MM.1S (cell line): Measurements from ENCODE around the gene ARFGEF3.

ENCODE experiments used
- DNase-seq: peaks from one replicate; pipeline ENCODE4 v3.0.0-alpha.2; 2015
- H2AFZ ChIP-seq: fragments of 300-600 bp; sonication (generic); 2 replicates; pipeline ENCODE4 v1.6.0; 2016; ENCODE audit warnings: antibody characterized with exemption, low read length
- H3F3A ChIP-seq: fragments of 300-600 bp; sonication (generic); 2 replicates; pipeline ENCODE4 v1.6.1; 2016; ENCODE audit warnings: mild to moderate bottlenecking, antibody characterized with exemption, low read length, moderate library complexity, mixed read lengths; ENCODE audit not compliant: insufficient read depth
- H3K27ac ChIP-seq: fragments of 300-600 bp; sonication (generic); 2 replicates; pipeline ENCODE4 v1.5.1; 2016; ENCODE audit warnings: mild to moderate bottlenecking, low read length
- H3K27me3 ChIP-seq: fragments of 300-600 bp; sonication (generic); replicated peaks from 2 replicates; pipeline ENCODE4 v1.6.0; 2016; ENCODE audit warnings: low read length; ENCODE audit not compliant: insufficient read depth
- H3K36me3 ChIP-seq: fragments of 300-600 bp; sonication (generic); replicated peaks from 2 replicates; pipeline ENCODE4 v1.6.1; 2016; ENCODE audit warnings: mild to moderate bottlenecking, low read length, mixed read lengths; ENCODE audit not compliant: insufficient read depth
- H3K4me1 ChIP-seq: fragments of 300-600 bp; sonication (generic); 2 replicates; pipeline ENCODE4 v1.6.1; 2016; ENCODE audit warnings: low read length, mixed read lengths
- H3K4me2 ChIP-seq: fragments of 300-600 bp; sonication (generic); 2 replicates; pipeline ENCODE4 v1.6.0; 2016; ENCODE audit warnings: low read depth, low read length
- H3K4me3 ChIP-seq: fragments of 300-600 bp; sonication (generic); 2 replicates; pipeline ENCODE4 v1.5.1; 2016; ENCODE audit warnings: low read length, mixed read lengths
- H3K79me2 ChIP-seq: fragments of 300-600 bp; sonication (generic); 2 replicates; pipeline ENCODE4 v1.6.1; 2016; ENCODE audit warnings: mixed run types, low read length, mixed read lengths
- H3K9ac ChIP-seq: fragments of 300-600 bp; sonication (generic); 2 replicates; pipeline ENCODE4 v1.6.1; 2016; ENCODE audit warnings: low read length, mixed read lengths
- H3K9me2 ChIP-seq: fragments of 300-600 bp; sonication (generic); replicated peaks from 2 replicates; pipeline ENCODE4 v1.6.1; 2016; ENCODE audit warnings: mild to moderate bottlenecking, low read length, mixed read lengths; ENCODE audit not compliant: insufficient read depth
- H3K9me3 ChIP-seq: fragments of 300-600 bp; sonication (generic); replicated peaks from 2 replicates; pipeline ENCODE4 v1.6.1; 2016; ENCODE audit warnings: mild to moderate bottlenecking, low read length, mixed read lengths; ENCODE audit not compliant: insufficient read depth
- H4K20me1 ChIP-seq: fragments of 300-600 bp; sonication (generic); 2 replicates; pipeline ENCODE4 v1.6.1; 2016; ENCODE audit warnings: mild to moderate bottlenecking, low read length, moderate library complexity, mixed read lengths; ENCODE audit not compliant: insufficient read depth
- EZH2 ChIP-seq: fragments of 300-600 bp; sonication (generic); optimal IDR thresholded peaks from 2 replicates; pipeline ENCODE3; 2017; ENCODE audit warnings: low read depth, mild to moderate bottlenecking, antibody characterized with exemption, low read length, mixed read lengths
- EZH2phosphoT487 ChIP-seq: fragments of 300-600 bp; sonication (generic); IDR thresholded peaks from 2 replicates; pipeline ENCODE4 v1.6.1; 2018; ENCODE audit warnings: antibody characterized with exemption, low read length
- TF ChIP-seq, protein P1 (sequence below): fragments of 300-600 bp; sonication (generic); IDR thresholded peaks from 2 replicates; pipeline ENCODE4 v1.5.1; 2016; ENCODE audit warnings: antibody characterized with exemption, low read length, mixed read lengths

The ARFGEF3 gene

DNA sequence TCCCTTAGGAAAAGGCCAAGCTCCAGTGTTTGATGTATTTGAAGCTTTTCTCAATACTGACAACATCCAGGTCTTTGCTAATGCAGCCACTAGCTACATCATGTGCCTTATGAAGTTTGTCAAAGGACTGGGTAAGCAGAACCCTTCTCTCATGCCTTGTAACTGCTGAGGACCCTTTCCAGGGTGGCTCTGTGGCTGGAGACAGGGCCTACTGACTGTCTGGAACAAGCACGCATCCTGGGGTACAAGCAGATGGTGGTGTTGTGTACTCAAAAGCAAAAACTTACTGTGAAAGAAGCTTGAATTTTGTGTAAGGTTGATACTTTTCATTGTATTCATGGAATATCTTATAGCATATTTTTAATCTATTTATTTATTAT, 147.0 kb downstream of the ARFGEF3 start:
- Histone ChIP-seq H4K20me1 (no peaks in the 10 kb centered on the region), H3K4me1 (no peaks in the 10 kb centered on the region), H3K9ac (no peak overlapping the region), H2AFZ (no peak overlapping the region), H3K9me2 (no peaks in the 10 kb centered on the region), H3K9me3 (no peaks in the 10 kb centered on the region), H3F3A (no peaks in the 10 kb centered on the region), H3K4me3 (no peak overlapping the region), H3K27me3 (no peaks in the 10 kb centered on the region), H3K36me3 (0 out of 2 replicates have a peak, but pooled peaks cover 2% of the 10 kb centered on the region), H3K4me2 (no peak overlapping the region), H3K79me2 (no peaks in the 10 kb centered on the region), H3K27ac (no peak overlapping the region)
- DNase-seq = no peak
- no peak for TF ChIP-seq EZH2phosphoT487
- TF ChIP-seq, protein P1, sequence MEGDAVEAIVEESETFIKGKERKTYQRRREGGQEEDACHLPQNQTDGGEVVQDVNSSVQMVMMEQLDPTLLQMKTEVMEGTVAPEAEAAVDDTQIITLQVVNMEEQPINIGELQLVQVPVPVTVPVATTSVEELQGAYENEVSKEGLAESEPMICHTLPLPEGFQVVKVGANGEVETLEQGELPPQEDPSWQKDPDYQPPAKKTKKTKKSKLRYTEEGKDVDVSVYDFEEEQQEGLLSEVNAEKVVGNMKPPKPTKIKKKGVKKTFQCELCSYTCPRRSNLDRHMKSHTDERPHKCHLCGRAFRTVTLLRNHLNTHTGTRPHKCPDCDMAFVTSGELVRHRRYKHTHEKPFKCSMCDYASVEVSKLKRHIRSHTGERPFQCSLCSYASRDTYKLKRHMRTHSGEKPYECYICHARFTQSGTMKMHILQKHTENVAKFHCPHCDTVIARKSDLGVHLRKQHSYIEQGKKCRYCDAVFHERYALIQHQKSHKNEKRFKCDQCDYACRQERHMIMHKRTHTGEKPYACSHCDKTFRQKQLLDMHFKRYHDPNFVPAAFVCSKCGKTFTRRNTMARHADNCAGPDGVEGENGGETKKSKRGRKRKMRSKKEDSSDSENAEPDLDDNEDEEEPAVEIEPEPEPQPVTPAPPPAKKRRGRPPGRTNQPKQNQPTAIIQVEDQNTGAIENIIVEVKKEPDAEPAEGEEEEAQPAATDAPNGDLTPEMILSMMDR = no peak
- TF ChIP-seq EZH2 = no peak

DNA sequence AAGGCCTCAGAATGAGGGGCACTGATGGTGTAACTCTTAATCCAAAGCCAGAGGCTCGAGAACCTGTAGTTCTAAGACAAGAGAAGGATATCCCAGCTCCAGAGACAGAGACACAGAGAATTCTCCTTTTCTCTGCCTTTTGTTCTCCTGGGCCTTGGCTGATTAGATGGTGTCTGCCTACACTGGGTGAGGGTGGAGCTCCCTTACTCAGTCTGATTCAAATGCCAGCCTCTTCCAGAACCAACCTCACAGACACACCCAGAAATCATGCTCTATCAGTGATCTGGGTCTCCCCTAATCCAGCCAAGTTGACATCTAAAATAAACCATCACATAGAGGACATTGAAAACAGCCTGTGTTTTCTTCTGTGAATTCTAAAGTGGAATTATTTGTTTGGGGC, 148.0 kb downstream of the ARFGEF3 start:
- H3K27ac ChIP-seq = no peak overlapping the region
- no peak for DNase-seq
- H3F3A ChIP-seq = no peaks in the 10 kb centered on the region
- no peak overlapping the region for H3K9ac ChIP-seq
- no peak overlapping the region for H2AFZ ChIP-seq
- no peaks in the 10 kb centered on the region for H3K27me3 ChIP-seq
- TF ChIP-seq EZH2phosphoT487 = no peak
- TF ChIP-seq, protein P1 = no peak
- no peak for TF ChIP-seq EZH2
- H3K9me3 ChIP-seq = no peaks in the 10 kb centered on the region
- H3K4me2 ChIP-seq = no peak overlapping the region
- no peaks in the 10 kb centered on the region for H3K79me2 ChIP-seq
- H3K9me2 ChIP-seq = no peaks in the 10 kb centered on the region
- H3K36me3 ChIP-seq = 0 out of 2 replicates have a peak, but pooled peaks cover 6% of the 10 kb centered on the region
- H3K4me3 ChIP-seq = no peak overlapping the region
- no peaks in the 10 kb centered on the region for H3K4me1 ChIP-seq
- no peaks in the 10 kb centered on the region for H4K20me1 ChIP-seq

DNA sequence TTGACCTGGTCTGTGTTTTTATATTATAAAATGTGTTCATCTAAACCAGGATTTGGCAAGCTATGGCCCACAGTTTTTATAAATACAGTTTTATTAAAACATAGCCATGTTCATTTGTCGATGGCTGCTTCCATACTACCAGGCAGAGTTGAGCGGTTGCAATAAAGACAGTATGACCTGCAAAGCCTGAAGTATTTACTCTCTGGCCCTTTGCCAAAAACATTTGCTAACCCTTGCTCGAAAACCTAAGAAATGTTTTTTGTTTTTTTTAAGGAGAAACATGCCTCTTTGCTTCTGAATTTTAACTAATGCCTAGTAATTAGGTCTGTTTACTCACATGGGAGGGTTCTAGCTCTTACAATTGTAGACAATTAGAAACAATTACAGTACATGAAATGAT, 148.6 kb downstream of the ARFGEF3 start:
- no peaks in the 10 kb centered on the region for H3K9me2 ChIP-seq
- no peak for DNase-seq
- H2AFZ ChIP-seq = no peak overlapping the region
- H4K20me1 ChIP-seq = no peaks in the 10 kb centered on the region
- H3K4me2 ChIP-seq = no peak overlapping the region
- no peaks in the 10 kb centered on the region for H3K79me2 ChIP-seq
- H3K36me3 ChIP-seq = 0 out of 2 replicates have a peak, but pooled peaks cover 6% of the 10 kb centered on the region
- H3K9ac ChIP-seq = no peak overlapping the region
- H3F3A ChIP-seq = no peaks in the 10 kb centered on the region
- H3K27ac ChIP-seq = no peak overlapping the region
- no peaks in the 10 kb centered on the region for H3K27me3 ChIP-seq
- H3K9me3 ChIP-seq = no peaks in the 10 kb centered on the region
- no peak overlapping the region for H3K4me3 ChIP-seq
- H3K4me1 ChIP-seq = no peaks in the 10 kb centered on the region
- no peak for TF ChIP-seq EZH2phosphoT487
- TF ChIP-seq, protein P1 = no peak
- TF ChIP-seq EZH2 = no peak
